Measurements from ENCODE around the gene PRSS53.

DNA sequence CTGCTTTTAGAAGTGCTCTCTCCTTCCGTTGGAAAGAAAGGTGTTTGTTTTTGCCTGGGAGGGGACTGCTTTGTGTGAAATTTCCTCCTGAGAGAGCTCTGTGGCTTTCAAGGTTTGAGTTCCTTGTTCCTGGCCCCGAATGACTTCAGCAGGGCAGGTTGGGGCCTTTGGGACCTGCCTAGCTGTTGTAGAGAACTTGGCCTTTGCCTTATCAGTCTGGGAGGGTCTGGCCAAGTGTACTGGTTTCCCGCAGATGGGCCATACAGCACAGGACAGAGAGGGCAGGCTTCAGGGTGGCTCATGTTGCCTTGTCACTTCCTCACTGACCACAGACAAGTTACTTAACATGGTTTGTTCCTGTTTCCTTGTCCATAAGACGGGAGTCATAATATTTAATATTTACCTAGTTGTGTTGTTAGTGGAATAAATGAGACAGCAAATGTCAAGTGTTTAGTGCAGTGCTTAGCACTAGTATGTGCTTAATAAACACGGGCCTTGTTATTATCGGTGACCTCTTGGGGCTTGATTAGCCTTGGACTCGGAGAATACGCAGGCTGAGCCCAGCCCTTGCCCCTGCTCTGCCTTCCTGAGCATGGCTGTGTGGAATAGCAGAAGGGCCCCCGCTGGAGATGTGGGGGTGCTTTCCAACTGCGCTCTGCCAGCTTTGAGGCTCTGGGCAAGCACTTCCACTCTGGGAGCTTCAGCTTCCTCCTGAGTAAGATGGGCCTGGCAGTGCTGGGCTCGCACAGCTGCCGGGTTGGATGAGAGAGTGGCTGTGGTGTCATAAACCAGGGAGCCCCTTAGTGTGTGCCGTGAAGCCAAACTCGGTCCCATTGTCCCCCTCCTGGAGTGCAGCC, 40.2 kb upstream of the PRSS53 start:
- TF ChIP-seq, protein P1, sequence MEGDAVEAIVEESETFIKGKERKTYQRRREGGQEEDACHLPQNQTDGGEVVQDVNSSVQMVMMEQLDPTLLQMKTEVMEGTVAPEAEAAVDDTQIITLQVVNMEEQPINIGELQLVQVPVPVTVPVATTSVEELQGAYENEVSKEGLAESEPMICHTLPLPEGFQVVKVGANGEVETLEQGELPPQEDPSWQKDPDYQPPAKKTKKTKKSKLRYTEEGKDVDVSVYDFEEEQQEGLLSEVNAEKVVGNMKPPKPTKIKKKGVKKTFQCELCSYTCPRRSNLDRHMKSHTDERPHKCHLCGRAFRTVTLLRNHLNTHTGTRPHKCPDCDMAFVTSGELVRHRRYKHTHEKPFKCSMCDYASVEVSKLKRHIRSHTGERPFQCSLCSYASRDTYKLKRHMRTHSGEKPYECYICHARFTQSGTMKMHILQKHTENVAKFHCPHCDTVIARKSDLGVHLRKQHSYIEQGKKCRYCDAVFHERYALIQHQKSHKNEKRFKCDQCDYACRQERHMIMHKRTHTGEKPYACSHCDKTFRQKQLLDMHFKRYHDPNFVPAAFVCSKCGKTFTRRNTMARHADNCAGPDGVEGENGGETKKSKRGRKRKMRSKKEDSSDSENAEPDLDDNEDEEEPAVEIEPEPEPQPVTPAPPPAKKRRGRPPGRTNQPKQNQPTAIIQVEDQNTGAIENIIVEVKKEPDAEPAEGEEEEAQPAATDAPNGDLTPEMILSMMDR (IDR thresholded peaks at IDR 0.05): no peak
- TF ChIP-seq POLR2A (IDR thresholded peaks at IDR 0.05): peak; percentile 29

Measured in right lobe of liver (tissue), 4 donors.